ENCODE results near the gene ABHD17A. TPM values are rescaled to one million over a fixed set of nuclear protein-coding genes. Genes with fewer than 3 reads are reported as not detected.

The ABHD17A gene
- total and polyA plus RNA-seq, 4 donors = 53.5 to 141 (median 122) TPM

- Histone ChIP-seq H3K9me3 (ENCODE audit: control insufficient read depth, insufficient read depth, low read length) (no peaks in the 10 kb centered on the region), H3K4me1 (ENCODE audit: control insufficient read depth, insufficient read depth, low read length) (no peaks in the 10 kb centered on the region), H3K36me3 (ENCODE audit: control insufficient read depth, insufficient read depth, low read length) (peaks cover 85% of the 10 kb centered on the region), H3K27ac (ENCODE audit: low read depth, low read length) (no peak overlapping the region), H3K4me3 (ENCODE audit: low read depth, low read length) (no peak overlapping the region), H3K27me3 (ENCODE audit: control insufficient read depth, insufficient read depth, low read length) (no peaks in the 10 kb centered on the region)
- 96% methylated on average over 23 of the region's 23 CpGs for WGBS (ENCODE audit: insufficient coverage)
- DNase-seq (ENCODE audit: low read depth in 4 of 6, low spot score in 6 of 6) = no peak
Observed at GRCh38 chr19:1922803-1923202, 37.5 kb upstream of the ABHD17A start.

DNA sequence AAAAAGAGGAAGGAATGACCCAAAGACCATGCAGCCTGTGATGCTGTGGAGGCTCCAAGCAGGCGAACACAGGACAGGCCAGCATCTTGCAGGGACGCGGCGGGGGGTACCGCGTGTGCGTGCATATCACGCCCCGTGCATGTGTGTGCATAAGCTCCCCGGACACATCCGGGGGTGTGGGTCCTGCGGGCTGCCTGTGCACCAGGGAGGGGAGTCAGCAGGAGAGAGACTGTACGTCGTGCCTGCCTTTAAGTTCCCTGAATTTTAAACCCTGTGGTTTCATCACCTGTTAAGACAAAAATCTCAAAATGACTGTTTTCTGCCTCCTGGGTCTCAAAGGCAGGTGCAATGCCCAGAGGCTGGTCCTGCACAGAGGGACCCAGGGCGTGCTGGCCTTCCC is 36.5 kb upstream of the ABHD17A start:
- H3K36me3 ChIP-seq (ENCODE audit: control insufficient read depth, insufficient read depth, low read length) = peaks cover 95% of the 10 kb centered on the region
- 91% methylated on average over 15 of the region's 15 CpGs for WGBS (ENCODE audit: insufficient coverage)
- H3K27me3 ChIP-seq (ENCODE audit: control insufficient read depth, insufficient read depth, low read length) = no peaks in the 10 kb centered on the region
- no peak overlapping the region for H3K4me3 ChIP-seq (ENCODE audit: low read depth, low read length)
- H3K27ac ChIP-seq (ENCODE audit: low read depth, low read length) = no peak overlapping the region
- no peak for DNase-seq (ENCODE audit: low read depth in 4 of 6, low spot score in 6 of 6)
- no peaks in the 10 kb centered on the region for H3K9me3 ChIP-seq (ENCODE audit: control insufficient read depth, insufficient read depth, low read length)
- H3K4me1 ChIP-seq (ENCODE audit: control insufficient read depth, insufficient read depth, low read length) = no peaks in the 10 kb centered on the region

- H3K27ac ChIP-seq (ENCODE audit: low read depth, low read length) = no peak overlapping the region
- WGBS (ENCODE audit: insufficient coverage) = 96% methylated on average over 14 of the region's 19 CpGs
Observed at GRCh38 chr19:1921326-1921725, 36.0 kb upstream of the ABHD17A start.

DNA sequence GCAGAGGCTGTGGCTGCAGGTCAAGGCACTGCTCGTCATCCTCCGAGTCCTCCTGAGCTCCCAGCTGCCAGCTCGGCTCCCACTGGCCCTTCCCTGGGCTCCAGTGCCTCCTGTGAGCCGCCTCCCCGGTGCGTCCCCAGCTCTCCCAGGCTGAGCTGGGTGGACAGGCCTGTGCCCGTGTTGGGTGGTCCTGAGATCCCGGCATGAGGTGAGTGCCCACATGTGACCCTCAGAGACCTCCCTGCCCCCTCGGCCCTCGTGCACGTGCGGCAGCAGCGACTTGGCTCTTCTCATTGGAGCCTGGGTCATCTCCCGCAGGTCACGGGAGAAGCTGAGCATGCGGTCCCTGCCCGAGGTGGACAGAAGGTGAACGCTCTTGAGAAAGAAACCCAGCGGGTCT is 35.3 kb upstream of the ABHD17A start:
- Histone ChIP-seq H3K4me3 (ENCODE audit: low read depth, low read length) (no peak overlapping the region), H3K36me3 (ENCODE audit: control insufficient read depth, insufficient read depth, low read length) (peaks cover 96% of the 10 kb centered on the region), H3K27ac (ENCODE audit: low read depth, low read length) (no peak overlapping the region), H3K4me1 (ENCODE audit: control insufficient read depth, insufficient read depth, low read length) (peaks cover 3% of the 10 kb centered on the region), H3K9me3 (ENCODE audit: control insufficient read depth, insufficient read depth, low read length) (no peaks in the 10 kb centered on the region), H3K27me3 (ENCODE audit: control insufficient read depth, insufficient read depth, low read length) (no peaks in the 10 kb centered on the region)
- no peak for DNase-seq (ENCODE audit: low read depth in 4 of 6, low spot score in 6 of 6)
- 89% methylated on average over 19 of the region's 19 CpGs for WGBS (ENCODE audit: insufficient coverage)

More at GRCh38 chr19:1921326-1921725, 36.0 kb upstream of the ABHD17A start:
- H3K9me3 ChIP-seq (ENCODE audit: control insufficient read depth, insufficient read depth, low read length) = no peaks in the 10 kb centered on the region
- no peaks in the 10 kb centered on the region for H3K27me3 ChIP-seq (ENCODE audit: control insufficient read depth, insufficient read depth, low read length)
- peaks cover 99% of the 10 kb centered on the region for H3K36me3 ChIP-seq (ENCODE audit: control insufficient read depth, insufficient read depth, low read length)
- no peaks in the 10 kb centered on the region for H3K4me1 ChIP-seq (ENCODE audit: control insufficient read depth, insufficient read depth, low read length)
- no peak for DNase-seq (ENCODE audit: low read depth in 4 of 6, low spot score in 6 of 6)
- no peak overlapping the region for H3K4me3 ChIP-seq (ENCODE audit: low read depth, low read length)

GRCh38 chr19:1918975-1919374 is 33.7 kb upstream of the ABHD17A start:
- no peak overlapping the region for H3K4me3 ChIP-seq (ENCODE audit: low read depth, low read length)
- H3K9me3 ChIP-seq (ENCODE audit: control insufficient read depth, insufficient read depth, low read length) = no peaks in the 10 kb centered on the region
- H3K27me3 ChIP-seq (ENCODE audit: control insufficient read depth, insufficient read depth, low read length) = no peaks in the 10 kb centered on the region
- peaks cover 3% of the 10 kb centered on the region for H3K4me1 ChIP-seq (ENCODE audit: control insufficient read depth, insufficient read depth, low read length)
- H3K27ac ChIP-seq (ENCODE audit: low read depth, low read length) = no peak overlapping the region
- no peak for DNase-seq (ENCODE audit: low read depth in 4 of 6, low spot score in 6 of 6)
- H3K36me3 ChIP-seq (ENCODE audit: control insufficient read depth, insufficient read depth, low read length) = peaks cover 94% of the 10 kb centered on the region
- WGBS (ENCODE audit: insufficient coverage) = 95% methylated on average over 25 of the region's 28 CpGs

GRCh38 chr19:1917926-1918325 is 32.6 kb upstream of the ABHD17A start:
- Histone ChIP-seq H3K9me3 (ENCODE audit: control insufficient read depth, insufficient read depth, low read length) (no peaks in the 10 kb centered on the region), H3K36me3 (ENCODE audit: control insufficient read depth, insufficient read depth, low read length) (peaks cover 94% of the 10 kb centered on the region), H3K4me3 (ENCODE audit: low read depth, low read length) (no peak overlapping the region), H3K27ac (ENCODE audit: low read depth, low read length) (no peak overlapping the region), H3K4me1 (ENCODE audit: control insufficient read depth, insufficient read depth, low read length) (peaks cover 3% of the 10 kb centered on the region), H3K27me3 (ENCODE audit: control insufficient read depth, insufficient read depth, low read length) (no peaks in the 10 kb centered on the region)
- no peak for DNase-seq (ENCODE audit: low read depth in 4 of 6, low spot score in 6 of 6)
- WGBS (ENCODE audit: insufficient coverage) = 97% methylated on average over 25 of the region's 25 CpGs

- H3K36me3 ChIP-seq (ENCODE audit: control insufficient read depth, insufficient read depth, low read length) = peaks cover 94% of the 10 kb centered on the region
- 89% methylated on average over 17 of the region's 17 CpGs for WGBS (ENCODE audit: insufficient coverage)
- H3K27ac ChIP-seq (ENCODE audit: low read depth, low read length) = no peak overlapping the region
- no peaks in the 10 kb centered on the region for H3K27me3 ChIP-seq (ENCODE audit: control insufficient read depth, insufficient read depth, low read length)
- no peak for DNase-seq (ENCODE audit: low read depth in 4 of 6, low spot score in 6 of 6)
- H3K9me3 ChIP-seq (ENCODE audit: control insufficient read depth, insufficient read depth, low read length) = no peaks in the 10 kb centered on the region
- no peak overlapping the region for H3K4me3 ChIP-seq (ENCODE audit: low read depth, low read length)
- H3K4me1 ChIP-seq (ENCODE audit: control insufficient read depth, insufficient read depth, low read length) = peaks cover 3% of the 10 kb centered on the region
Observed at GRCh38 chr19:1917146-1917545, 31.9 kb upstream of the ABHD17A start.

DNA sequence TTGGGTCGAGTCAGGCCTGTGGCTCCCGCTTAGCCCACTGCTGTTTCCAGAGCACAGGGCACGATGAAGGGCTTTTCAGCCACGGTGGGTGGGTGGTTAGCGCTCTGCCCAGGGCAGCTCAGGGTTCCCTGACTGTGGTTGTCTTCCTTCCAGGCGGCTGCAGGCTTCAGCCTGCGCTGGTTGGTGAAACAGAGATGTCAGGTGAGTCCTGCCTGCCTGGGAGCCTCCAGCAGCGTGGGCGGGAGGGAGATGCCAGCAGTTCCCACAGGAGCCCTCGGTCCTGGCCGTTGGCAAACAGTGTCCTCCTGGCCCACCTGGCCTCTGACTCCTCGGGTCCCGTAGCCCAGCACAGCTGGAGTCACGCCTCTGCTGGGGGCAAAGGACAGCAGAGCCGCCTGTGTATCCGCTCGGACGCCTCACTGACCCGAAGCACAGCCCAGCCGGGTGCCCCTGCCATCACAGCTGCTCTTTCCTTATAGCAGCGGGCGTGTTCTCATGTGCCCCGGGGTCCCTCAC is 29.6 kb upstream of the ABHD17A start:
- WGBS (ENCODE audit: insufficient coverage) = 96% methylated on average over 23 of the region's 23 CpGs
- peaks cover 84% of the 10 kb centered on the region for H3K36me3 ChIP-seq (ENCODE audit: control insufficient read depth, insufficient read depth, low read length)
- H3K4me3 ChIP-seq (ENCODE audit: low read depth, low read length) = no peak overlapping the region

GRCh38 chr19:1913781-1914577 is 28.7 kb upstream of the ABHD17A start:
- no peak for DNase-seq (ENCODE audit: low read depth in 4 of 6, low spot score in 6 of 6)

More for the DNA sequence above, 29.6 kb upstream of the ABHD17A start:
- Histone ChIP-seq H3K9me3 (ENCODE audit: control insufficient read depth, insufficient read depth, low read length) (no peaks in the 10 kb centered on the region), H3K27me3 (ENCODE audit: control insufficient read depth, insufficient read depth, low read length) (no peaks in the 10 kb centered on the region), H3K27ac (ENCODE audit: low read depth, low read length) (no peak overlapping the region), H3K4me1 (ENCODE audit: control insufficient read depth, insufficient read depth, low read length) (peaks cover 6% of the 10 kb centered on the region)
- no peak for DNase-seq (ENCODE audit: low read depth in 4 of 6, low spot score in 6 of 6)

More at GRCh38 chr19:1913781-1914577, 28.7 kb upstream of the ABHD17A start:
- H3K4me3 ChIP-seq (ENCODE audit: low read depth, low read length) = no peak overlapping the region
- no peaks in the 10 kb centered on the region for H3K27me3 ChIP-seq (ENCODE audit: control insufficient read depth, insufficient read depth, low read length)
- H3K4me1 ChIP-seq (ENCODE audit: control insufficient read depth, insufficient read depth, low read length) = peaks cover 15% of the 10 kb centered on the region
- no peak overlapping the region for H3K27ac ChIP-seq (ENCODE audit: low read depth, low read length)
- H3K9me3 ChIP-seq (ENCODE audit: control insufficient read depth, insufficient read depth, low read length) = no peaks in the 10 kb centered on the region
- WGBS (ENCODE audit: insufficient coverage) = 90% methylated on average over 22 of the region's 23 CpGs
- H3K36me3 ChIP-seq (ENCODE audit: control insufficient read depth, insufficient read depth, low read length) = peaks cover 84% of the 10 kb centered on the region

Data from spinal cord (tissue), 10 donors.